ENCODE results near the gene PNCK.

DNA sequence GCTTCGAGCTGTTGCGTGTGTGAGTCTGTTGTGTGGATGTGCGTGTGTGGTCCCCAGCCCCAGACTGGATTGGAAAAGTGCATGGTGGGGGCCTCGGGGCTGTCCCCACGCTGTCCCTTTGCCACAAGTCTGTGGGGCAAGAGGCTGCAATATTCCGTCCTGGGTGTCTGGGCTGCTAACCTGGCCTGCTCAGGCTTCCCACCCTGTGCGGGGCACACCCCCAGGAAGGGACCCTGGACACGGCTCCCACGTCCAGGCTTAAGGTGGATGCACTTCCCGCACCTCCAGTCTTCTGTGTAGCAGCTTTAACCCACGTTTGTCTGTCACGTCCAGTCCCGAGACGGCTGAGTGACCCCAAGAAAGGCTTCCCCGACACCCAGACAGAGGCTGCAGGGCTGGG is 22.5 kb upstream of the PNCK start:
- TF ChIP-seq EZH2 (IDR thresholded peaks at IDR 0.05; ENCODE audit: insufficient read depth, poor library complexity, severe bottlenecking), result no peak
- TF ChIP-seq EZH2phosphoT487 (IDR thresholded peaks at IDR 0.05; ENCODE audit: insufficient read depth, low read depth), result no peak
